Bronchial epithelial cell (primary cell): ENCODE data around the gene PRAMEF20. TPM values are rescaled to one million over a fixed set of nuclear protein-coding genes. Genes with fewer than 3 reads are reported as not detected.
"Not testable (repeated sequence)": the region's sequence is repeated elsewhere in the genome, so short reads cannot be mapped to it uniquely, and the experiment has no call there.

ENCODE experiments used
- DNase-seq: peaks from one replicate; pipeline ENCODE4 v3.0.0-alpha.2; 2010; ENCODE audit warnings: low read depth
- FAIRE-seq: peaks from 2 replicates; lab custom pipeline; 2011; peaks lifted over from hg19 to GRCh38; lab: Jason Lieb, UNC
- H3K27me3 ChIP-seq: 2 replicates; pipeline ENCODE4 v1.5.1; 2011; ENCODE audit warnings: low read length; ENCODE audit not compliant: control insufficient read depth, insufficient read depth
- H3K36me3 ChIP-seq: 2 replicates; pipeline ENCODE4 v1.5.1; 2011; ENCODE audit warnings: low read length; ENCODE audit not compliant: control insufficient read depth, insufficient read depth
- H3K4me3 ChIP-seq: 2 replicates; pipeline ENCODE4 v1.5.1; 2011; ENCODE audit warnings: mild to moderate bottlenecking, low read depth, low read length, control low read depth
- total RNA-seq: library from RNA; depleted of rRNA; stranded (reverse); fragments of >200 nt; gene quantifications from 2 replicates; pipeline ENCODE4 v1.2.1, GENCODE V29; 2014

PRAMEF20 gene
- total RNA-seq: not detected in 2 replicates

- not testable (repeated sequence) for H3K27me3 ChIP-seq, DNase-seq, H3K4me3 ChIP-seq, FAIRE-seq, H3K36me3 ChIP-seq
Measured at GRCh38 chr1:13410150-13410549, at the start of gene PRAMEF20. Gene PRAMEF20 (plus strand): TSS chr1:13410450. CDS start chr1:13416355, 5,905 bp downstream.

- not testable (repeated sequence) for H3K27me3 ChIP-seq, H3K4me3 ChIP-seq, DNase-seq, H3K36me3 ChIP-seq
- peak; percentile 47 for FAIRE-seq
Measured at GRCh38 chr1:13362364-13362763, 47.9 kb upstream of the PRAMEF20 start.

- not testable (repeated sequence) for H3K27me3 ChIP-seq, H3K4me3 ChIP-seq, H3K36me3 ChIP-seq, DNase-seq, FAIRE-seq
Measured at GRCh38 chr1:13364928-13365327, 45.3 kb upstream of the PRAMEF20 start.

GRCh38 chr1:13366536-13366935 lies 43.7 kb upstream of the PRAMEF20 start:
- not testable (repeated sequence) for FAIRE-seq, H3K27me3 ChIP-seq, H3K4me3 ChIP-seq, H3K36me3 ChIP-seq, DNase-seq

GRCh38 chr1:13368544-13368943 lies 41.7 kb upstream of the PRAMEF20 start:
- not testable (repeated sequence) for DNase-seq, H3K36me3 ChIP-seq, H3K27me3 ChIP-seq, FAIRE-seq, H3K4me3 ChIP-seq

- DNase-seq, H3K36me3 ChIP-seq, H3K27me3 ChIP-seq, FAIRE-seq, H3K4me3 ChIP-seq: not testable (repeated sequence)
Measured at GRCh38 chr1:13378983-13379382, 31.3 kb upstream of the PRAMEF20 start.

- FAIRE-seq: not testable (repeated sequence)
Measured at GRCh38 chr1:13380380-13380779, 29.9 kb upstream of the PRAMEF20 start.

GRCh38 chr1:13389332-13389731 lies 20.9 kb upstream of the PRAMEF20 start, which contains the start of gene PRAMEF17:
Gene PRAMEF17 (plus strand): TSS chr1:13389632. CDS start chr1:13389658, 26 bp downstream.
- not testable (repeated sequence) for H3K36me3 ChIP-seq, H3K4me3 ChIP-seq, FAIRE-seq, DNase-seq, H3K27me3 ChIP-seq

More at GRCh38 chr1:13380380-13380779, 29.9 kb upstream of the PRAMEF20 start:
- not testable (repeated sequence) for H3K4me3 ChIP-seq, H3K36me3 ChIP-seq, H3K27me3 ChIP-seq, DNase-seq

- DNase-seq, H3K36me3 ChIP-seq, FAIRE-seq, H3K4me3 ChIP-seq, H3K27me3 ChIP-seq: not testable (repeated sequence)
Measured at GRCh38 chr1:13393004-13393403, 17.2 kb upstream of the PRAMEF20 start.

GRCh38 chr1:13394761-13395160 lies 15.5 kb upstream of the PRAMEF20 start:
- FAIRE-seq, DNase-seq, H3K36me3 ChIP-seq, H3K4me3 ChIP-seq, H3K27me3 ChIP-seq: not testable (repeated sequence)

- DNase-seq, H3K36me3 ChIP-seq, H3K4me3 ChIP-seq, H3K27me3 ChIP-seq, FAIRE-seq: not testable (repeated sequence)
Measured at GRCh38 chr1:13395311-13395710, 14.9 kb upstream of the PRAMEF20 start.
